HepG2 (cell line): Measurements from ENCODE around the gene SERINC4. TPM values are rescaled to one million over a fixed set of nuclear protein-coding genes. Genes with fewer than 3 reads are reported as not detected.

Source experiments
- ATAC-seq: fragments of 200-7000 bp; cut with Tn5 transposase; 3 replicates; pipeline ENCODE4 v1.9.1; 2020; ENCODE audit warnings: mild to moderate bottlenecking, moderate library complexity
- BruUV-seq: library from RNA; stranded (reverse); fragments of 400-500 nt; replicated peaks from 2 replicates; lab custom pipeline; 2021; lab: Mats Ljungman, UMichigan
- CTCF ChIA-PET: fragments of 300-600 bp; formaldehyde crosslinking; extraction: SDS; loops from one replicate; lab custom pipeline; 2021; ENCODE audit warnings: low total read pairs, inconsistent platforms, low intra/inter-chr PET ratio; lab: Yijun Ruan, JAX
- POLR2A ChIA-PET: fragments of 350-600 bp; sonication (Branson Sonifier 250); formaldehyde crosslinking; loops from one replicate; lab custom pipeline; 2020; ENCODE audit warnings: antibody characterized with exemption, inconsistent platforms; lab: Yijun Ruan, JAX
- DNase-seq: peaks from one replicate; pipeline ENCODE4 v3.0.0-alpha.2; 2015; ENCODE audit warnings: low spot score
- FAIRE-seq: peaks from 3 replicates; lab custom pipeline; 2011; peaks lifted over from hg19 to GRCh38; lab: Jason Lieb, UNC
- H2AFZ ChIP-seq: one replicate; pipeline ENCODE4 v1.6.1; 2011; ENCODE audit warnings: low read length, inconsistent platforms
- H3K27ac ChIP-seq: fragments of 300-600 bp; 3 replicates; pipeline ENCODE4 v1.8.0; 2011; ENCODE audit warnings: mixed run types, mild to moderate bottlenecking, mixed read lengths, low read length, inconsistent platforms; ENCODE audit not compliant: insufficient read depth; ENCODE audit errors: extremely low read length
- H3K27me3 ChIP-seq, 2 experiments: fragments of 200-600 bp in 1 of 2; 2 replicates in 1 of 2; 3 replicates in 1 of 2; pipeline versions ENCODE4 v1.6.0 to v1.8.0; 2011; ENCODE audit warnings: low read length in 2 of 2, mild to moderate bottlenecking in 2 of 2, moderate library complexity in 2 of 2, inconsistent platforms in 1 of 2; ENCODE audit not compliant: insufficient read depth in 2 of 2, control insufficient read depth in 1 of 2
- H3K36me3 ChIP-seq, 2 experiments: fragments of 200-600 bp in 1 of 2; replicated peaks in 1 of 2; 2 replicates in 1 of 2; 3 replicates in 1 of 2; pipeline versions ENCODE4 v1.5.1 to v1.8.0; 2011; ENCODE audit warnings: low read length in 2 of 2, inconsistent platforms in 1 of 2; ENCODE audit not compliant: insufficient read depth in 2 of 2, control insufficient read depth in 1 of 2
- H3K4me1 ChIP-seq: 2 replicates; pipeline ENCODE4 v1.5.1; 2012; ENCODE audit warnings: low read length, inconsistent platforms; ENCODE audit not compliant: insufficient read depth
- H3K4me2 ChIP-seq: 2 replicates; pipeline ENCODE4 v1.6.0; 2011; ENCODE audit warnings: low read depth, low read length, inconsistent platforms
- H3K4me3 ChIP-seq, 3 experiments: fragments of 200-600 bp in 1 of 3; sonication (generic), shearing (Covaris generic) in 1 of 3; replicated peaks in 1 of 3; 2 replicates each; pipeline ENCODE4 v1.5.1; 2011 to 2016; ENCODE audit warnings: low read length in 3 of 3, inconsistent platforms in 2 of 3, low read depth in 2 of 3, mild to moderate bottlenecking in 2 of 3, control low read depth in 1 of 3, mixed read lengths in 1 of 3; ENCODE audit not compliant: insufficient read depth in 1 of 3
- H3K79me2 ChIP-seq: one replicate; pipeline ENCODE4 v1.6.1; 2011; ENCODE audit warnings: low read length, inconsistent platforms; ENCODE audit not compliant: insufficient read depth
- H3K9ac ChIP-seq: 2 replicates; pipeline ENCODE4 v1.6.0; 2011; ENCODE audit warnings: mild to moderate bottlenecking, low read depth, low read length, inconsistent platforms; ENCODE audit not compliant: insufficient read depth
- H3K9me3 ChIP-seq: 2 replicates; pipeline ENCODE4 v1.5.1; 2012; ENCODE audit warnings: mild to moderate bottlenecking, low read length
- H4K20me1 ChIP-seq: 2 replicates; pipeline ENCODE4 v1.6.0; 2011; ENCODE audit warnings: inconsistent platforms, mild to moderate bottlenecking, low read length, moderate library complexity; ENCODE audit not compliant: insufficient read depth
- AGO2 ChIP-seq: fragments of 200-400 bp; formaldehyde crosslinking; optimal IDR thresholded peaks from 2 replicates; pipeline ENCODE3; 2017; ENCODE audit warnings: mild to moderate bottlenecking, low read depth, low read length, moderate library complexity
- CREM ChIP-seq, 2 experiments: sonication (generic) in 1 of 2; formaldehyde crosslinking in 1 of 2; IDR thresholded peaks; 2 replicates each; pipeline versions ENCODE4 v1.4.0 to v1.6.1; 2016 to 2020; ENCODE audit warnings: antibody characterized with exemption in 1 of 2, mild to moderate bottlenecking in 1 of 2, missing genetic modification reagents in 1 of 2
- CTCF ChIP-seq: sonication (generic); formaldehyde crosslinking; IDR thresholded peaks from 2 replicates; pipeline ENCODE4 v1.5.0; 2020; ENCODE audit warnings: mild to moderate bottlenecking, missing genetic modification reagents, moderate library complexity
- ELF4 ChIP-seq: sonication (generic); formaldehyde crosslinking; IDR thresholded peaks from 2 replicates; pipeline ENCODE4 v1.5.0; 2020; ENCODE audit warnings: missing genetic modification reagents, mild to moderate bottlenecking, moderate library complexity, borderline replicate concordance
- KDM3A ChIP-seq: IDR thresholded peaks from 2 replicates; pipeline ENCODE4 v1.6.1; 2018; ENCODE audit warnings: low read depth, missing compliant biosample characterization
- KLF15 ChIP-seq: sonication (generic); formaldehyde crosslinking; IDR thresholded peaks from 2 replicates; pipeline ENCODE4 v1.8.1; 2023; ENCODE audit warnings: borderline replicate concordance, mild to moderate bottlenecking, inconsistent platforms, missing genetic modification reagents, mixed read lengths
- NCOA2 ChIP-seq: sonication (generic); formaldehyde crosslinking; IDR thresholded peaks from 2 replicates; pipeline ENCODE4 v1.8.0; 2022; ENCODE audit warnings: inconsistent platforms
- PAXIP1 ChIP-seq: sonication (generic); formaldehyde crosslinking; conservative IDR thresholded peaks from 2 replicates; pipeline ENCODE4 v1.4.0; 2020; ENCODE audit warnings: mild to moderate bottlenecking, missing genetic modification reagents, moderate library complexity
- PTBP1 ChIP-seq: fragments of 200-400 bp; formaldehyde crosslinking; IDR thresholded peaks from 2 replicates; pipeline ENCODE4 v1.6.1; 2018; ENCODE audit warnings: low read length, low read depth; ENCODE audit not compliant: poor library complexity, severe bottlenecking
- SIX1 ChIP-seq: sonication (generic); formaldehyde crosslinking; IDR thresholded peaks from 2 replicates; pipeline ENCODE4 v1.4.0; 2020; ENCODE audit warnings: missing genetic modification reagents, borderline replicate concordance
- ZNF232 ChIP-seq: sonication (generic); formaldehyde crosslinking; IDR thresholded peaks from 2 replicates; pipeline ENCODE4 v1.4.0; 2020; ENCODE audit warnings: missing genetic modification reagents, borderline replicate concordance
- ZNF30 ChIP-seq: sonication (generic); formaldehyde crosslinking; IDR thresholded peaks from 2 replicates; pipeline ENCODE4 v1.5.0; 2020; ENCODE audit warnings: mild to moderate bottlenecking, missing genetic modification reagents
- ZNF777 ChIP-seq: sonication (generic); formaldehyde crosslinking; IDR thresholded peaks from 2 replicates; pipeline ENCODE4 v1.4.0; 2020; ENCODE audit warnings: missing genetic modification reagents
- ZSCAN12 ChIP-seq: sonication (generic); formaldehyde crosslinking; IDR thresholded peaks from 2 replicates; pipeline ENCODE4 v1.9.0; 2021; ENCODE audit warnings: mild to moderate bottlenecking, missing genetic modification reagents
- WGBS: methylation state at CpG from one replicate; pipeline ENCODE4 v1.1.6; 2017; ENCODE audit warnings: low lambda C conversion rate; 5-methylcytosine and 5-hydroxymethylcytosine counted together
- in situ Hi-C: cut with HindIII; loops from 2 replicates; pipeline ENCODE4 v1.10.0; 2017; ENCODE audit warnings: low pct_unique_long_range_greater_than_20kb; ENCODE audit not compliant: extremely low pct_ligation_motif_present
- intact Hi-C: fragments of 100-400 bp; cut with micrococcal nuclease; formaldehyde crosslinking; loops from one replicate; pipeline ENCODE4 v1.10.0; 2022; ENCODE audit not compliant: unreplicated experiment
- polyA plus RNA-seq, 8 experiments: library from polyadenylated mRNA; depleted of rRNA in 3 of 8; stranded (reverse) in 7 of 8; unstranded in 1 of 8; fragments of >200 nt; fragmentation: Illumina TruSeq in 4 of 8; extraction: Trizol in 4 of 8; gene quantifications; 2 replicates each; pipeline versions ENCODE4 v1.2.1 to v1.2.3, GENCODE V29; 2011 to 2016; ENCODE audit warnings: low read depth in 4 of 8, missing spikeins in 1 of 8, mixed read lengths in 1 of 8; ENCODE audit not compliant: insufficient read depth in 1 of 8
- total RNA-seq, 5 experiments: library from RNA; depleted of rRNA; stranded (reverse); fragments of >200 nt; fragmentation: Illumina TruSeq; extraction: Trizol; gene quantifications; 2 replicates each; pipeline ENCODE4 v1.2.3, GENCODE V29; 2016; ENCODE audit warnings: low read depth in 1 of 5

SERINC4 gene
- total and polyA plus RNA-seq, 2 of the 13 experiments (the other 11 are each of a cell fraction or from before 2014, with no cell fraction given) = not detected

GRCh38 chr15:43792761-43793476, 7.1 kb downstream of the SERINC4 start:
- Histone ChIP-seq H2AFZ (no peak overlapping the region), H3K4me3 (peak overlapping the region; percentile 98 to 100 (median 99)), H3K9ac (peak overlapping the region; percentile 100), H3K27me3 (no peaks in the 10 kb centered on the region; a peak in 1 of 5 replicates), H3K79me2 (peaks cover 26% of the 10 kb centered on the region), H3K36me3 (peaks cover 8 to 35% of the 10 kb centered on the region in 2 experiments), H3K4me1 (peaks cover 45% of the 10 kb centered on the region), H3K27ac (peak overlapping the region; percentile 98), H3K9me3 (no peaks in the 10 kb centered on the region), H4K20me1 (peaks cover 28% of the 10 kb centered on the region), H3K4me2 (peak overlapping the region; percentile 96)
- ATAC-seq (peak; percentile 4; the same call in 2 of the 3 replicates), DNase-seq (no peak), FAIRE-seq (no peak)
- intact Hi-C loops (no loop called here), in situ Hi-C loops (no loop called here)
- no TSS peak for BruUV-seq
- ChIA-PET POLR2A (interaction anchor here (0.7 to 2.0 kb wide), 5 partner anchors 7 to 32 kb away, joined by 3 to 8 read pairs (median 5); partner anchors contain the start of genes ELL3, HYPK, MFAP1 and SERINC4), CTCF (no interaction called here)
- whole genome bisulfite sequencing = 1% methylated on average over 23 of the region's 33 CpGs
- TF ChIP-seq ZSCAN12 (CRISPR knock-in tag) (0 out of 2 replicates have a peak, but pooled peaks have one; percentile 58), ZNF30 (CRISPR knock-in tag) (no peak), NCOA2 (no peak), AGO2 (peak; percentile 86), KDM3A (no peak), CREM (IDR thresholded peaks at IDR 0.05) (no peak), CREM (CRISPR knock-in tag; IDR thresholded peaks at IDR 0.05) (no peak), PTBP1 (peak; percentile 63), ELF4 (CRISPR knock-in tag) (no peak), KLF15 (CRISPR knock-in tag) (no peak), SIX1 (CRISPR knock-in tag) (no peak), CTCF (CRISPR knock-in tag) (no peak), PAXIP1 (CRISPR knock-in tag) (no peak), ZNF232 (CRISPR knock-in tag) (peak; percentile 14; the same call in 1 of the 2 replicates), ZNF777 (CRISPR knock-in tag) (no peak)
